Cerebellar nuclear complex (tissue), 1 donor: ENCODE data around the gene SRSF7.

Experiments
- DNase-seq, 2 experiments: peaks; one replicate each; lab custom pipeline; 2025; lab: John Stamatoyannopoulos, UW

SRSF7 gene

GRCh38 chr2:38701542-38701941 lies 49.6 kb downstream of the SRSF7 start:
- no peak for DNase-seq

GRCh38 chr2:38700881-38701458 lies 50.2 kb downstream of the SRSF7 start:
- DNase-seq, result no peak

DNA sequence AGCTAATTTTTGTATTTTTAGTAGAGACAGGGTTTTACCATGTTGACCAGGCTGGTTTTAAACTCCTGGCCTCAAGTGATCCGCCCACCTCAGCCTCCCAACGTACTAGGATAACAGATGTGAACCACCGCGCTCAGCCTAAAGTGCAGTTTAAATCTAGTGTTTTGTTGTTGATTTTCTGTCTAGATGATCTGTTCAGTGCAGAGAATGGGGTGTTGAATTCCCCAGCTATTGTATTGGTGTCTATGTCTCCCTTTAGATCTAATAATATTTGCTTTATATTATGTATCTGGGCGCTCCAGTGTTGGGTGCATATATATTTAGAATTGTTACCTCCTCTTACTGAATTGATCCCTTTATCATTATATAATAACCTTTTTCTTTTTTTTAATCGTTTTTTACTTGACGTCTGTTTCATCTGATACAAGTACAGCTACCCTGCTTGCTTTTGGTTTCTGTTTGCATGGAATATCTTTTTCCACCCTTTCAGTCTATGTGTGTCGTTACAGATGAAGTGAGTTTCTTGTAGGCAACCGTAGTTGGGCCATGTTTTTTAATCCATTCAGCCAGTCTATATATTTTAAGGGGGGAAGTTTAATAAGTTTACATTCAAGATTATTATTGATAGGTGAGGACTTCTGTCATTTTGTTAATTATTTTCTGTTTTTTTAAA lies 50.9 kb downstream of the SRSF7 start:
- DNase-seq, result no peak

DNA sequence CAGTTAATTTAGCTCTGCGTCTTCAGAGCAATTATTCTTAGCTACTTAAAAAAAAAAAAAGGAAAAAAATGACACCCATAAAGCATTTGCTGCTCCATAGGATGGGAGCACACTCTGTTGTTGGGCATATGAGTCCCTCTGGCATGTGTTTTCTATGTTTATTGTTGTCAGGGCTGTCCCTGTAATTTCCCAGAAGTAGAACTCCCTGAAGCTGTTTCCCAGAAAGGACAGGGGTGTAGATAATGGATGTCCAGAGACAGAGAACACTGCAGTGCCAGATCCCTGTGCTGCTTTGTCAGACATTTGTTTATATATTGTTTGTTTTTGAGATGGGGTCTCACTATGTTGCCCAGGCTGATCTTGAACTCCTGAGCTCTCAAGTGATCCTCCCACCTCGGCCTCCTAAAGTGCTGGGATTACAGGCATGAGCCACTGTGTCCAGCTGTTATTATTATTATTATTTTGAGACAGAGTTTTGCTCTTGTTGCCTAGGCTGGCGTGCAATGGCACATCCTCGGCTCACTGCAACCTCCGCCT lies 52.6 kb downstream of the SRSF7 start:
- no peak for DNase-seq

DNA sequence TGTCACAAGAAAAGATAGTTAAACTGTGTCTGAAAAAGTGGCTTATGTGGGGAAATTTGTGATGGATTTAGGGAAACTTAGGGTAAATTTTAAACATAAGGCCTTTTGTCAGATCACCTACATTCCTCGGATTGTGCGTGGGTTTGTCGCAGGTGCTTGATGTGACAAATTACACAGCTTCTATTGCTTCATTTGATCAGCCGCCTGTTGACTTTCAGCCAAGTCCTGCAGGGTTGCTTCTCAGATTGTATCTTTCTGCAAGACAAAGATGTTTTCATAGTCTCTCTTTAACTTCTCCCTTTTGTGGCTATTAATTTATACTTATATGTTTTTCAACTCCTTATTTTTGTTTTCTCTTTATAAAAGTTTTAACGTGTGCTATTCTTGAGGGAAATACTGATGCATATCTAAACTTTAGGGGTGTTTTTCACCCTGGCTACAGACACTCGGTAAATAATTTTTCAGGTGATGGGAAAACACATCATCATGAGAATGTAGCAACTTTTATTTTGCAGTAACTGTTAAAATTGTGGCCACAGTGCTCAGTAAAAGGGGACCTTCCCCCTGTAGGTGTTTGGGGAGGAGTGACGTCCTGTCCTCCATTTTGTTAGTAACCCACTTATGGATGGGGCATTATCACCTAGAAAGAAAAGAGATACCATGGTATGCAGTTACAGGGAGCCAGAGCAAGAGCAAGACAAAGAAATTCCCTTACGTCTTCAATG lies 53.9 kb downstream of the SRSF7 start:
- no peak for DNase-seq
